HepG2 (cell line): Measurements from ENCODE around the gene KLF15. TPM values are rescaled to one million over a fixed set of nuclear protein-coding genes. Genes with fewer than 3 reads are reported as not detected.

Experiments
- ATAC-seq: fragments of 200-7000 bp; cut with Tn5 transposase; 3 replicates; pipeline ENCODE4 v1.9.1; 2020; ENCODE audit warnings: mild to moderate bottlenecking, moderate library complexity
- BruUV-seq: library from RNA; stranded (reverse); fragments of 400-500 nt; replicated peaks from 2 replicates; lab custom pipeline; 2021; lab: Mats Ljungman, UMichigan
- CTCF ChIA-PET: fragments of 300-600 bp; formaldehyde crosslinking; extraction: SDS; loops from one replicate; lab custom pipeline; 2021; ENCODE audit warnings: low total read pairs, inconsistent platforms, low intra/inter-chr PET ratio; lab: Yijun Ruan, JAX
- POLR2A ChIA-PET: fragments of 350-600 bp; sonication (Branson Sonifier 250); formaldehyde crosslinking; loops from one replicate; lab custom pipeline; 2020; ENCODE audit warnings: antibody characterized with exemption, inconsistent platforms; lab: Yijun Ruan, JAX
- DNase-seq: peaks from one replicate; pipeline ENCODE4 v3.0.0-alpha.2; 2015; ENCODE audit warnings: low spot score
- FAIRE-seq: peaks from 3 replicates; lab custom pipeline; 2011; peaks lifted over from hg19 to GRCh38; lab: Jason Lieb, UNC
- H2AFZ ChIP-seq: one replicate; pipeline ENCODE4 v1.6.1; 2011; ENCODE audit warnings: low read length, inconsistent platforms
- H3K27ac ChIP-seq: fragments of 300-600 bp; 3 replicates; pipeline ENCODE4 v1.8.0; 2011; ENCODE audit warnings: mixed run types, mild to moderate bottlenecking, mixed read lengths, low read length, inconsistent platforms; ENCODE audit not compliant: insufficient read depth; ENCODE audit errors: extremely low read length
- H3K27me3 ChIP-seq, 2 experiments: fragments of 200-600 bp in 1 of 2; 2 replicates in 1 of 2; 3 replicates in 1 of 2; pipeline versions ENCODE4 v1.6.0 to v1.8.0; 2011; ENCODE audit warnings: low read length in 2 of 2, mild to moderate bottlenecking in 2 of 2, moderate library complexity in 2 of 2, inconsistent platforms in 1 of 2; ENCODE audit not compliant: insufficient read depth in 2 of 2, control insufficient read depth in 1 of 2
- H3K36me3 ChIP-seq, 2 experiments: fragments of 200-600 bp in 1 of 2; replicated peaks in 1 of 2; 2 replicates in 1 of 2; 3 replicates in 1 of 2; pipeline versions ENCODE4 v1.5.1 to v1.8.0; 2011; ENCODE audit warnings: low read length in 2 of 2, inconsistent platforms in 1 of 2; ENCODE audit not compliant: insufficient read depth in 2 of 2, control insufficient read depth in 1 of 2
- H3K4me1 ChIP-seq: 2 replicates; pipeline ENCODE4 v1.5.1; 2012; ENCODE audit warnings: low read length, inconsistent platforms; ENCODE audit not compliant: insufficient read depth
- H3K4me2 ChIP-seq: 2 replicates; pipeline ENCODE4 v1.6.0; 2011; ENCODE audit warnings: low read depth, low read length, inconsistent platforms
- H3K4me3 ChIP-seq, 3 experiments: fragments of 200-600 bp in 1 of 3; sonication (generic), shearing (Covaris generic) in 1 of 3; replicated peaks in 1 of 3; 2 replicates each; pipeline ENCODE4 v1.5.1; 2011 to 2016; ENCODE audit warnings: low read length in 3 of 3, inconsistent platforms in 2 of 3, low read depth in 2 of 3, mild to moderate bottlenecking in 2 of 3, control low read depth in 1 of 3, mixed read lengths in 1 of 3; ENCODE audit not compliant: insufficient read depth in 1 of 3
- H3K79me2 ChIP-seq: one replicate; pipeline ENCODE4 v1.6.1; 2011; ENCODE audit warnings: low read length, inconsistent platforms; ENCODE audit not compliant: insufficient read depth
- H3K9ac ChIP-seq: 2 replicates; pipeline ENCODE4 v1.6.0; 2011; ENCODE audit warnings: mild to moderate bottlenecking, low read depth, low read length, inconsistent platforms; ENCODE audit not compliant: insufficient read depth
- H3K9me3 ChIP-seq: 2 replicates; pipeline ENCODE4 v1.5.1; 2012; ENCODE audit warnings: mild to moderate bottlenecking, low read length
- H4K20me1 ChIP-seq: 2 replicates; pipeline ENCODE4 v1.6.0; 2011; ENCODE audit warnings: inconsistent platforms, mild to moderate bottlenecking, low read length, moderate library complexity; ENCODE audit not compliant: insufficient read depth
- CREM ChIP-seq, 2 experiments: sonication (generic) in 1 of 2; formaldehyde crosslinking in 1 of 2; IDR thresholded peaks; 2 replicates each; pipeline versions ENCODE4 v1.4.0 to v1.6.1; 2016 to 2020; ENCODE audit warnings: antibody characterized with exemption in 1 of 2, mild to moderate bottlenecking in 1 of 2, missing genetic modification reagents in 1 of 2
- ETV5 ChIP-seq: IDR thresholded peaks from 2 replicates; pipeline ENCODE4 v1.6.1; 2018; ENCODE audit warnings: missing biosample characterization, missing genetic modification reagents, inconsistent platforms, borderline replicate concordance
- GLI4 ChIP-seq: sonication (generic); formaldehyde crosslinking; IDR thresholded peaks from 2 replicates; pipeline ENCODE4 v1.5.1; 2020; ENCODE audit warnings: missing genetic modification reagents, mild to moderate bottlenecking, moderate library complexity, borderline replicate concordance
- HIVEP1 ChIP-seq: sonication (generic); formaldehyde crosslinking; IDR thresholded peaks from 2 replicates; pipeline ENCODE4 v1.4.0; 2020; ENCODE audit warnings: mild to moderate bottlenecking, missing genetic modification reagents
- MLXIP ChIP-seq: sonication (generic); formaldehyde crosslinking; IDR thresholded peaks from 2 replicates; pipeline ENCODE4 v1.9.0; 2021; ENCODE audit warnings: missing genetic modification reagents, borderline replicate concordance
- NR1H2 ChIP-seq: sonication (generic); formaldehyde crosslinking; IDR thresholded peaks from 2 replicates; pipeline ENCODE4 v1.8.1; 2022; ENCODE audit warnings: low read depth, missing genetic modification reagents, borderline replicate concordance
- RFXANK ChIP-seq: IDR thresholded peaks from 2 replicates; pipeline ENCODE4 v1.6.1; 2016
- SP2 ChIP-seq: sonication (generic); formaldehyde crosslinking; IDR thresholded peaks from 2 replicates; pipeline ENCODE4 v1.5.1; 2020; ENCODE audit warnings: mild to moderate bottlenecking, missing genetic modification reagents
- TOE1 ChIP-seq: sonication (generic); formaldehyde crosslinking; IDR thresholded peaks from 2 replicates; pipeline ENCODE4 v1.4.0; 2020; ENCODE audit warnings: mild to moderate bottlenecking, missing genetic modification reagents
- ZBTB14 ChIP-seq: sonication (generic); formaldehyde crosslinking; IDR thresholded peaks from 2 replicates; pipeline ENCODE4 v1.4.0; 2020; ENCODE audit warnings: missing genetic modification reagents
- ZHX1 ChIP-seq: sonication (generic); formaldehyde crosslinking; IDR thresholded peaks from 2 replicates; pipeline ENCODE4 v1.8.1; 2022; ENCODE audit warnings: low read depth, mild to moderate bottlenecking, missing genetic modification reagents
- ZNF292 ChIP-seq: sonication (generic); formaldehyde crosslinking; IDR thresholded peaks from 2 replicates; pipeline ENCODE4 v1.8.1; 2022; ENCODE audit warnings: mild to moderate bottlenecking, low read depth, missing genetic modification reagents, borderline replicate concordance
- ZNF317 ChIP-seq: sonication (generic); formaldehyde crosslinking; IDR thresholded peaks from 2 replicates; pipeline ENCODE4 v1.5.0; 2020; ENCODE audit warnings: mild to moderate bottlenecking, missing genetic modification reagents
- ZNF563 ChIP-seq: sonication (generic); formaldehyde crosslinking; IDR thresholded peaks from 2 replicates; pipeline ENCODE4 v1.8.0; 2022; ENCODE audit warnings: mild to moderate bottlenecking, moderate library complexity, missing genetic modification reagents
- ZNF639 ChIP-seq: conservative IDR thresholded peaks from 2 replicates; pipeline ENCODE4 v1.6.1; 2018; ENCODE audit warnings: missing genetic modification reagents
- ZNF7 ChIP-seq: IDR thresholded peaks from 2 replicates; pipeline ENCODE4 v1.6.1; 2016; ENCODE audit warnings: missing biosample characterization, missing genetic modification reagents
- ZSCAN31 ChIP-seq: sonication (generic); formaldehyde crosslinking; IDR thresholded peaks from 2 replicates; pipeline ENCODE4 v1.5.0; 2020; ENCODE audit warnings: low read depth, mild to moderate bottlenecking, missing genetic modification reagents
- WGBS: methylation state at CpG from one replicate; pipeline ENCODE4 v1.1.6; 2017; ENCODE audit warnings: low lambda C conversion rate; 5-methylcytosine and 5-hydroxymethylcytosine counted together
- in situ Hi-C: cut with HindIII; loops from 2 replicates; pipeline ENCODE4 v1.10.0; 2017; ENCODE audit warnings: low pct_unique_long_range_greater_than_20kb; ENCODE audit not compliant: extremely low pct_ligation_motif_present
- intact Hi-C: fragments of 100-400 bp; cut with micrococcal nuclease; formaldehyde crosslinking; loops from one replicate; pipeline ENCODE4 v1.10.0; 2022; ENCODE audit not compliant: unreplicated experiment
- polyA plus RNA-seq, 8 experiments: library from polyadenylated mRNA; depleted of rRNA in 3 of 8; stranded (reverse) in 7 of 8; unstranded in 1 of 8; fragments of >200 nt; fragmentation: Illumina TruSeq in 4 of 8; extraction: Trizol in 4 of 8; gene quantifications; 2 replicates each; pipeline versions ENCODE4 v1.2.1 to v1.2.3, GENCODE V29; 2011 to 2016; ENCODE audit warnings: low read depth in 4 of 8, missing spikeins in 1 of 8, mixed read lengths in 1 of 8; ENCODE audit not compliant: insufficient read depth in 1 of 8
- total RNA-seq, 5 experiments: library from RNA; depleted of rRNA; stranded (reverse); fragments of >200 nt; fragmentation: Illumina TruSeq; extraction: Trizol; gene quantifications; 2 replicates each; pipeline ENCODE4 v1.2.3, GENCODE V29; 2016; ENCODE audit warnings: low read depth in 1 of 5

Gene KLF15
- total and polyA plus RNA-seq, 2 of the 13 experiments (the other 11 are each of a cell fraction or from before 2014, with no cell fraction given) = 7.1 to 7.8 TPM

- TF ChIP-seq ZHX1 (CRISPR knock-in tag) (no peak), CREM (IDR thresholded peaks at IDR 0.05) (no peak), CREM (CRISPR knock-in tag; IDR thresholded peaks at IDR 0.05) (no peak), ZNF563 (no peak), ZNF292 (CRISPR knock-in tag) (no peak), SP2 (no peak), NR1H2 (CRISPR knock-in tag) (no peak), GLI4 (no peak), RFXANK (no peak), ZNF317 (CRISPR knock-in tag) (no peak), ZSCAN31 (CRISPR knock-in tag) (no peak)
Observed at GRCh38 chr3:126313166-126313565, 44.0 kb downstream of the KLF15 start (continued).

GRCh38 chr3:126312341-126312740, 44.9 kb downstream of the KLF15 start:
- in situ Hi-C loops (no loop called here), intact Hi-C loops (no loop called here)
- H2AFZ ChIP-seq = no peak overlapping the region
- H3K36me3 ChIP-seq = no peaks in the 10 kb centered on the region
- H4K20me1 ChIP-seq = no peaks in the 10 kb centered on the region
- ATAC-seq = no peak
- no peaks in the 10 kb centered on the region for H3K79me2 ChIP-seq
- H3K9ac ChIP-seq = no peak overlapping the region
- no peak overlapping the region for H3K4me3 ChIP-seq
- no peak overlapping the region for H3K4me2 ChIP-seq
- H3K9me3 ChIP-seq = no peaks in the 10 kb centered on the region
- POLR2A ChIA-PET = no interaction called here
- no peak for FAIRE-seq
- H3K27me3 ChIP-seq = peaks cover 0 to 3% of the 10 kb centered on the region in 2 experiments; a peak in 2 of 5 replicates
- WGBS = 71% methylated on average over 7 of the region's 7 CpGs
- BruUV-seq = no TSS peak
- CTCF ChIA-PET = no interaction called here
- DNase-seq = no peak
- no peak overlapping the region for H3K27ac ChIP-seq
- H3K4me1 ChIP-seq = no peaks in the 10 kb centered on the region
- no peak for TF ChIP-seq ZNF639
- TF ChIP-seq MLXIP (CRISPR knock-in tag) = no peak
- no peak for TF ChIP-seq ZNF7 (CRISPR knock-in tag)
- no peak for TF ChIP-seq ZBTB14
- TF ChIP-seq ETV5 (CRISPR knock-in tag) = no peak
- no peak for TF ChIP-seq HIVEP1
- no peak for TF ChIP-seq TOE1
